ENCODE data around the gene IGSF6. TPM values are rescaled to one million over a fixed set of nuclear protein-coding genes. Genes with fewer than 3 reads are reported as not detected.
"Not testable (repeated sequence)": the region's sequence is repeated elsewhere in the genome, so short reads cannot be mapped to it uniquely, and the experiment has no call there.

The IGSF6 gene
- total RNA-seq, 1 donor from 2014 or later: 0.04 TPM

DNA sequence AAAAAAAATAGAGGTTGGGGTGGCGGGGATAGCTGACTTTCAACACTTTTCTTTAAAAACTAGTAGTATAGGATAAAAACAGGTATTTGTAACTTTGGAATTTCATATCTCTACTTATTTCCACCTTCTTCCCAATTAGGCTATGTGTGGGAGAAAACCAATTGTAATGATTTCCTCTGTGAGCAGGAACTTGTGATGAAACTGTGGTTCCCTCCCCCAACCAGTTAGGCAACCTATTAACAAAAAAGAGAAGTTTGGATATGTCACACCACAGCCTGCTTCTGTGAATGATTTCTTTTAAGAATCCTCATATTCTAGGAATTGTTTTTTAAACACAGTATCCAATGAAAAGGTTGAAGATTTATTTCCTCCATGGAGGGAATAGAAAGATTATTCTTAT, 1.9 kb downstream of the IGSF6 start:
- Histone ChIP-seq H3K4me3 (ENCODE audit: low read depth, low read length) (no peak overlapping the region), H3K27me3 (ENCODE audit: control insufficient read depth, insufficient read depth, low read length) (no peaks in the 10 kb centered on the region), H3K36me3 (ENCODE audit: control insufficient read depth, insufficient read depth, low read length) (no peaks in the 10 kb centered on the region)
- DNase-seq (ENCODE audit: low read depth): no peak
- TF ChIP-seq, protein P1, sequence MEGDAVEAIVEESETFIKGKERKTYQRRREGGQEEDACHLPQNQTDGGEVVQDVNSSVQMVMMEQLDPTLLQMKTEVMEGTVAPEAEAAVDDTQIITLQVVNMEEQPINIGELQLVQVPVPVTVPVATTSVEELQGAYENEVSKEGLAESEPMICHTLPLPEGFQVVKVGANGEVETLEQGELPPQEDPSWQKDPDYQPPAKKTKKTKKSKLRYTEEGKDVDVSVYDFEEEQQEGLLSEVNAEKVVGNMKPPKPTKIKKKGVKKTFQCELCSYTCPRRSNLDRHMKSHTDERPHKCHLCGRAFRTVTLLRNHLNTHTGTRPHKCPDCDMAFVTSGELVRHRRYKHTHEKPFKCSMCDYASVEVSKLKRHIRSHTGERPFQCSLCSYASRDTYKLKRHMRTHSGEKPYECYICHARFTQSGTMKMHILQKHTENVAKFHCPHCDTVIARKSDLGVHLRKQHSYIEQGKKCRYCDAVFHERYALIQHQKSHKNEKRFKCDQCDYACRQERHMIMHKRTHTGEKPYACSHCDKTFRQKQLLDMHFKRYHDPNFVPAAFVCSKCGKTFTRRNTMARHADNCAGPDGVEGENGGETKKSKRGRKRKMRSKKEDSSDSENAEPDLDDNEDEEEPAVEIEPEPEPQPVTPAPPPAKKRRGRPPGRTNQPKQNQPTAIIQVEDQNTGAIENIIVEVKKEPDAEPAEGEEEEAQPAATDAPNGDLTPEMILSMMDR (IDR thresholded peaks at IDR 0.05; ENCODE audit: insufficient read depth, low read length, poor library complexity, severe bottlenecking): no peak

GRCh38 chr16:21649826-21650406, 2.5 kb downstream of the IGSF6 start:
- not testable (repeated sequence) for H3K4me3 ChIP-seq (ENCODE audit: low read depth, low read length); H3K27me3 ChIP-seq (ENCODE audit: control insufficient read depth, insufficient read depth, low read length); DNase-seq (ENCODE audit: low read depth); H3K36me3 ChIP-seq (ENCODE audit: control insufficient read depth, insufficient read depth, low read length)

DNA sequence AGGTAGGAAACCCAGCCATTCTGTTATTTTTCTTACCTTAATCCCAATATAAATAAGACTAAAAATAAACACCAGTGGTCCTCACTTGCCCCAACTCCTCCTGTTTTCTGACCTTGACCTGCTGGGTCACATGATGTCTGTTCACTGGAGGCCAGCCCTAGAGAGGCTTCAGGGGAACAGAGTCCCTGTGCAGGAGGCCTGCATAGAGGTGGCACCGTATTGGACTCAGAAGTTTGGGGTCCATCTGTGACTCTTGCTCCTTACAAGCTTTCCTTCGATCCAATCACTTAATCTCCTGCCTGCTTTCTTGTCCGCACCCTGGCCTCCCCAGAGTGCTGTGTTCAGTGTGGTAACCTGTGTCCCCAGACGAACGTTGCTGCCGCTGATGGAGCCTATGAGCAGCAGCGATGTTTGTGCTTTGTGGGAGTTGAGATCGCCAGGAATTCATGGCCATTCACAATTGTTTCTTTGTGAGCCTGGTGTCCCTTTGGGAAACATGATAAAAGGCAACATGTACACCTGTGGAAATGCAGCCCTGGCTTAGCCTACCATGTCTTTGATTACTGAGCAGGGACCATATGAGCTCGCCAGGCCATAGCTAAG, 4.7 kb downstream of the IGSF6 start:
- Histone ChIP-seq H3K27me3 (ENCODE audit: control insufficient read depth, insufficient read depth, low read length) (no peaks in the 10 kb centered on the region), H3K4me3 (ENCODE audit: low read depth, low read length) (no peak overlapping the region), H3K36me3 (ENCODE audit: control insufficient read depth, insufficient read depth, low read length) (no peaks in the 10 kb centered on the region)
- no peak for DNase-seq (ENCODE audit: low read depth)
- TF ChIP-seq, protein P1 (IDR thresholded peaks at IDR 0.05; ENCODE audit: insufficient read depth, low read length, poor library complexity, severe bottlenecking): no peak

DNA sequence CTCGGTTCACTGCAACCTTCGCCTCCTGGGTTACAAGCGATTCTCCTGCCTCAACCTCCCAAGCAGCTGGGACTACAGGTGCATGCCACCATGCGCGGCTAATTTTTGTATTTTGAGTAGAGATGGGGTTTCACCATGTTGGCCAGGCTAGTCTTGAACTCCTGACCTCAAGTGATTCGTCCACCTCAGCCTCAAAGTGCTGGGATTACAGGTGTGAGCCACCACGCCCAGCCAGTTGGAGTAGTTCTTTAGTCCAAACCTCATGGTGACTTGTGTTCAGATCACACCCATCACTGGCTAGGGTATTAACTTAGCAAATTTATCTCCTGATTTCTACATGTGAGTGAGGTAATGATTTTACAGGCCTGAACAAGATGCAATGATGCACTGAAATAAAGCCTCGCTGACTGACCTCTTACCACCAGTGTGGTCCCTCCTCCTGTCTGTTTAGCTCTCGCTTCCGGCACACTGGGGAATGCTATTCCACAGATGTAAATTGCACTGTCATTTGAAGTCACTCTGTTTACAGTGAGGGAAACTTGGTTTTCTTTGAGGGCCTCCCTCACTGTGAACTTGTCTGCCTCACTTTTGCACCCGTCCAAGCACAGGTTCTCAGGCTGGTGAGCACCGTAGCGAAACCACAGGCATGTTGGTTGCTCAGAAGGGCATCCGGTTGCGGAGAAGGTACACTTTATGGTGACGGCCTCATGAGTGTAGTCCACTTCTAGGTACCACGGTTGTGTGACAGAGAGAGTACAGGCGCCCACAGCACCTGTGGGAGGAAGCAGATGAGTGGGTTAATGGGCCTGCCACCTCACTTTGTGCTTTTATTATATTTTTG, 5.5 kb downstream of the IGSF6 start:
- no peaks in the 10 kb centered on the region for H3K36me3 ChIP-seq (ENCODE audit: control insufficient read depth, insufficient read depth, low read length)
- DNase-seq (ENCODE audit: low read depth): no peak
- H3K4me3 ChIP-seq (ENCODE audit: low read depth, low read length): no peak overlapping the region
- H3K27me3 ChIP-seq (ENCODE audit: control insufficient read depth, insufficient read depth, low read length): no peaks in the 10 kb centered on the region
- TF ChIP-seq, protein P1 (IDR thresholded peaks at IDR 0.05; ENCODE audit: insufficient read depth, low read length, poor library complexity, severe bottlenecking): no peak

DNA sequence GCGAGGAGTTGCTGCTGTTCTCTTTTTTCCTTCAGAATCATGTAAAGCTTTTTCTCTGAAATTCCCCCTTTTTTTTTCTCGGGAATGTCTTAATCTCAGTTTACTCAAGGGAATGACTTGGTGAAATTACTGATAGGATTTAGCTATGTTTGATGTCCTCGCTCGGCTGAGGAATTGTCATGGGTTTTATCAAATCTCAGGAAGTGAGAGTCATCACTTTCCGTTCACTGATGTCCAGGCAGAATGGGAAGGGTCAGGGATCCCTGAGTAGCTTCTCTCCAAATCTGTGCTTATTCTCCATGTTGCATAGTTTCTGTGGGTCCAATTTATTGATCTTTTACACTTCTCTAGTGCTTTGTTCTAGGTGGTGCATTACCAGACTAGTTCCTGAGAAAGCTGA, 6.3 kb downstream of the IGSF6 start:
- TF ChIP-seq, protein P1 (IDR thresholded peaks at IDR 0.05; ENCODE audit: insufficient read depth, low read length, poor library complexity, severe bottlenecking): no peak
- DNase-seq (ENCODE audit: low read depth): no peak
- Histone ChIP-seq H3K4me3 (ENCODE audit: low read depth, low read length) (no peak overlapping the region), H3K36me3 (ENCODE audit: control insufficient read depth, insufficient read depth, low read length) (no peaks in the 10 kb centered on the region), H3K27me3 (ENCODE audit: control insufficient read depth, insufficient read depth, low read length) (no peaks in the 10 kb centered on the region)

GRCh38 chr16:21645261-21645721, 7.1 kb downstream of the IGSF6 start:
- H3K27me3 ChIP-seq (ENCODE audit: control insufficient read depth, insufficient read depth, low read length): no peaks in the 10 kb centered on the region
- no peaks in the 10 kb centered on the region for H3K36me3 ChIP-seq (ENCODE audit: control insufficient read depth, insufficient read depth, low read length)
- TF ChIP-seq, protein P1 (IDR thresholded peaks at IDR 0.05; ENCODE audit: insufficient read depth, low read length, poor library complexity, severe bottlenecking): no peak
- no peak overlapping the region for H3K4me3 ChIP-seq (ENCODE audit: low read depth, low read length)
- no peak for DNase-seq (ENCODE audit: low read depth)

All from kidney epithelial cell (primary cell).